Natural killer cell (primary cell): ENCODE results near the gene FAM13B. TPM values are rescaled to one million over a fixed set of nuclear protein-coding genes. Genes with fewer than 3 reads are reported as not detected.

Experiments used
- ATAC-seq, 3 donors: fragments of 150-1000 bp in 2 of 3; fragments of 200-7000 bp in 1 of 3; cut with Tn5 transposase; 1 replicate in 1 of 3; 2 replicates in 2 of 3; pipeline ENCODE4 v1.10.0; 2021; ENCODE audit warnings: mild to moderate bottlenecking in 2 of 3, moderate library complexity in 2 of 3
- DNase-seq, 2 donors: peaks; one replicate each; pipeline versions ENCODE4 v3.0.0 to v3.0.0-alpha.2; 2013 to 2021; ENCODE audit warnings: mixed read lengths in 1 of 2
- H3K27ac ChIP-seq: one replicate; pipeline ENCODE4 v1.5.1; 2013; ENCODE audit warnings: mild to moderate bottlenecking, low read length
- H3K27me3 ChIP-seq: one replicate; pipeline ENCODE4 v1.6.1; 2013; ENCODE audit warnings: low read length; ENCODE audit not compliant: control insufficient read depth, insufficient read depth
- H3K36me3 ChIP-seq: one replicate; pipeline ENCODE4 v1.6.1; 2013; ENCODE audit warnings: low read length; ENCODE audit not compliant: control insufficient read depth, insufficient read depth
- H3K4me1 ChIP-seq: one replicate; pipeline ENCODE4 v1.6.1; 2013; ENCODE audit warnings: low read length; ENCODE audit not compliant: control insufficient read depth, insufficient read depth
- H3K4me3 ChIP-seq: one replicate; pipeline ENCODE4 v1.5.1; 2013; ENCODE audit warnings: low read length
- H3K9me3 ChIP-seq: one replicate; pipeline ENCODE4 v1.6.1; 2013; ENCODE audit warnings: low read length; ENCODE audit not compliant: control insufficient read depth, insufficient read depth
- H3K27ac Mint-ChIP-seq, 2 donors: one replicate each; pipeline ENCODE4 v1.8.0; 2022; ENCODE audit warnings: mild to moderate bottlenecking in 2 of 2, mixed read lengths in 2 of 2, moderate library complexity in 1 of 2
- H3K27me3 Mint-ChIP-seq, 2 donors: one replicate each; pipeline ENCODE4 v1.8.0; 2022; ENCODE audit warnings: low read depth in 2 of 2, mixed read lengths in 2 of 2
- H3K36me3 Mint-ChIP-seq: one replicate; pipeline ENCODE4 v1.8.0; 2022; ENCODE audit warnings: mixed read lengths
- H3K4me1 Mint-ChIP-seq, 2 donors: one replicate each; pipeline ENCODE4 v1.8.0; 2022; ENCODE audit warnings: mixed read lengths in 2 of 2
- H3K4me3 Mint-ChIP-seq: one replicate; pipeline ENCODE4 v1.8.0; 2022; ENCODE audit warnings: mild to moderate bottlenecking, moderate library complexity, mixed read lengths
- H3K9me3 Mint-ChIP-seq, 2 donors: one replicate each; pipeline ENCODE4 v1.8.0; 2022; ENCODE audit warnings: mixed read lengths in 2 of 2
- WGBS: methylation state at CpG from one replicate; pipeline ENCODE4 v1.1.7; 2013; ENCODE audit warnings: missing lambda C conversion rate; ENCODE audit not compliant: insufficient coverage; 5-methylcytosine and 5-hydroxymethylcytosine counted together
- intact Hi-C: fragments of 100-400 bp; cut with micrococcal nuclease; formaldehyde crosslinking; loops from one replicate; pipeline ENCODE4 v1.14.2; 2022
- total RNA-seq, 4 donors: library from RNA; stranded (reverse); fragments of 120-200 nt in 1 of 4; gene quantifications; one replicate each; pipeline versions ENCODE4 v1.2.3 to v1.2.4, GENCODE V29; 2013 to 2022
- TF ChIP-seq, protein P1 (sequence below): fragments of 200-600 bp; IDR thresholded peaks from one replicate; pipeline ENCODE4 v1.8.0; 2022; ENCODE audit warnings: antibody characterized with exemption

The FAM13B gene
- total RNA-seq, 3 donors from 2014 or later (not counting 1 experiment from before 2014, with no cell fraction given): 58.8 to 74.4 (median 67.4) TPM

DNA sequence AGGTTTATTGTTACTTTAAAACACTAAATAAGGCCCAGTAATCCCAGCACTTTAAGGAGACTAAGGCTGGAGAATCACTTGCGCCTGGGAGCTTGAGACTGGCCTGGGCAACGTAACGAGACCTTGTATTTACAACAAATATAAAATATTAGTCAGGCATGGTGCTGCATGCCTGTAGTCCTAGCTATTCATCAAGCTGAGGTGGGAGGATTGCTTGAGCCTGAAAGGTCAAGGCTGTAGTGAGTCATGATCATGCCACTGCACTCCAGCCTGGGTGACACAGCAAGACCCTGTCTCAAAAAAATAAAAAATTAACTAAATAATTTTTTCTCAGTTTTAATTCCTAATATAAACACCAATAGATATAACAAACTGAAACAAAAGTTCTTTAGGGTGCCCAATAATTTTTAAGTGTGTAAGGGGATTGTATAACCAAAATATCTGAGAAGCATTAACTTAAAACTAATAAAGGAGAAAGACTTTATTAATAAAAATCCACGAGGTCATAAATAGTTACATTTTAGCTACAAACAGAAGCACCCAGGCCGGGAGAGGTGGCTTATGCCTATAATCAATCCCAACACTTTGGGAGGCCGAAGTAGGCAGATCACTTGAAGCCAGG is 32.7 kb downstream of the FAM13B start:
- Histone ChIP-seq H3K36me3 (peaks cover 34% of the 10 kb centered on the region), H3K27me3 (no peaks in the 10 kb centered on the region), H3K9me3 (peaks cover 8% of the 10 kb centered on the region), H3K27ac (no peak overlapping the region), H3K4me3 (no peak overlapping the region), H3K4me1 (peaks cover 3% of the 10 kb centered on the region)
- Mint-ChIP-seq H3K4me3 (no peak overlapping the region), H3K27ac (no peak overlapping the region), H3K4me1 (peaks cover 38 to 43% of the 10 kb centered on the region in 2 donors), H3K36me3 (no peaks in the 10 kb centered on the region), H3K9me3 (no peaks in the 10 kb centered on the region), H3K27me3 (no peaks in the 10 kb centered on the region)
- 100% methylated on average over 5 of the region's 6 CpGs for WGBS
- ATAC-seq (no peak), DNase-seq (no peak)
- TF ChIP-seq, protein P1, sequence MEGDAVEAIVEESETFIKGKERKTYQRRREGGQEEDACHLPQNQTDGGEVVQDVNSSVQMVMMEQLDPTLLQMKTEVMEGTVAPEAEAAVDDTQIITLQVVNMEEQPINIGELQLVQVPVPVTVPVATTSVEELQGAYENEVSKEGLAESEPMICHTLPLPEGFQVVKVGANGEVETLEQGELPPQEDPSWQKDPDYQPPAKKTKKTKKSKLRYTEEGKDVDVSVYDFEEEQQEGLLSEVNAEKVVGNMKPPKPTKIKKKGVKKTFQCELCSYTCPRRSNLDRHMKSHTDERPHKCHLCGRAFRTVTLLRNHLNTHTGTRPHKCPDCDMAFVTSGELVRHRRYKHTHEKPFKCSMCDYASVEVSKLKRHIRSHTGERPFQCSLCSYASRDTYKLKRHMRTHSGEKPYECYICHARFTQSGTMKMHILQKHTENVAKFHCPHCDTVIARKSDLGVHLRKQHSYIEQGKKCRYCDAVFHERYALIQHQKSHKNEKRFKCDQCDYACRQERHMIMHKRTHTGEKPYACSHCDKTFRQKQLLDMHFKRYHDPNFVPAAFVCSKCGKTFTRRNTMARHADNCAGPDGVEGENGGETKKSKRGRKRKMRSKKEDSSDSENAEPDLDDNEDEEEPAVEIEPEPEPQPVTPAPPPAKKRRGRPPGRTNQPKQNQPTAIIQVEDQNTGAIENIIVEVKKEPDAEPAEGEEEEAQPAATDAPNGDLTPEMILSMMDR: no peak
- intact Hi-C loops: no loop called here

DNA sequence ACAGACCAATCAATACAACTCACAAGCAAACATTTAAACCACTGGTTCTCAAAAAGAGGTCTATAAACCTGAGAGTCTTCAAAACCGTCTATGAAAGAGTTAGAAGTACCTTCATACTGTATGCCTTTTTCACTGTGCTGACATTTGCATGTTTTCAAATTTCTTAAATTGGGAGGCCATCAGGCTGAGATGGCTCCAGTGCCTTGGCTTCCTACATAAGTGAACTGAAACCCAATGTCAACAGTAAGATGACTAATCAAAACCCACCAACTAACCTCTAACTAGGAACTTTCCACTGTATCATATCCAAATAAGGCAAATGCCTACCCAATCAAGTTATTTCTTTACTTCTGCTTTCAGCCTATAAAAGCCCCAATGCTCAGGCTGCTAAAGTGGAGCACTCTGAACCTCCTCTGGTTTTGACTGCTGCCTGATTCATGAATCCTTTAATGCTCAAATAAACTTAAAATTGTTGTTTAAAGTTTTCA is 35.1 kb downstream of the FAM13B start:
- intact Hi-C loops: no loop called here
- Mint-ChIP-seq H3K4me1 (peaks cover 47 to 52% of the 10 kb centered on the region in 2 donors), H3K27ac (peak overlapping the region; percentile 15 to 70), H3K4me3 (no peak overlapping the region), H3K36me3 (no peaks in the 10 kb centered on the region), H3K9me3 (no peaks in the 10 kb centered on the region), H3K27me3 (no peaks in the 10 kb centered on the region)
- DNase-seq: no peak
- Histone ChIP-seq H3K27ac (no peak overlapping the region), H3K27me3 (no peaks in the 10 kb centered on the region), H3K4me3 (no peak overlapping the region), H3K4me1 (peaks cover 3% of the 10 kb centered on the region), H3K9me3 (peaks cover 8% of the 10 kb centered on the region), H3K36me3 (peaks cover 27% of the 10 kb centered on the region)
- ATAC-seq: peak in 2 of 3 donors; percentile 26 to 36
- TF ChIP-seq, protein P1: no peak
- WGBS: 81% methylated on average over 1 of the region's 1 CpG

DNA sequence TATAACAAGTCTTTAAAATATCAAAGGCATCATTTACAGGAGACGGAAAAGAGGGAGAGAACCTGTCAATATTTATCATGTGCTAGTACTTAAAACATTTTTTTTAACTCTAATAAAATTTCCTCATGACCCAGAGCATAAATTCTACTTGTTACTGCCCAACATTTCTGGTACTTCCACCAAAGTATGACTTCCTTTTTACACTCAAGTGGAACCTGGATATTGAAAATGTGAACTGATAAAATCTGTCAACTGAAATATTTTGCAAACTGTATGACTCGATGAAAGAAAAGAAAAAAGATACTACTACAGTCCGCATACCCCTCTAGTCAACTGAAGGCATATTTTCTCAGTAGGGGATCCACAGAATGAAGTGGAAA is 37.1 kb downstream of the FAM13B start:
- H3K4me1 Mint-ChIP-seq: peaks cover 46 to 54% of the 10 kb centered on the region in 2 donors
- no peak overlapping the region for H3K4me3 Mint-ChIP-seq
- Histone ChIP-seq H3K4me3 (no peak overlapping the region), H3K36me3 (peaks cover 19% of the 10 kb centered on the region), H3K4me1 (peaks cover 3% of the 10 kb centered on the region), H3K27ac (no peak overlapping the region), H3K9me3 (peaks cover 8% of the 10 kb centered on the region), H3K27me3 (no peaks in the 10 kb centered on the region)
- H3K9me3 Mint-ChIP-seq: no peaks in the 10 kb centered on the region
- DNase-seq (no peak), ATAC-seq (no peak)
- TF ChIP-seq, protein P1: no peak
- peak overlapping the region; percentile 49 to 50 for H3K27ac Mint-ChIP-seq
- no peaks in the 10 kb centered on the region for H3K36me3 Mint-ChIP-seq
- WGBS: no CpG with 5 or more reads among the region's 3 CpGs
- H3K27me3 Mint-ChIP-seq: no peaks in the 10 kb centered on the region
- intact Hi-C loops: no loop called here
